Activated CD4-positive, CD25-positive, alpha-beta regulatory T cell treated with anti-CD3 and anti-CD28 coated beads, Interleukin-2, amount 50 U/mL, for 24 hours (primary cell): Measurements from ENCODE around the gene ZNF423.

Source experiments
- ATAC-seq, 2 donors: fragments of 150-1000 bp; cut with Tn5 transposase; one replicate each; pipeline ENCODE4 v1.10.0; 2021; ENCODE audit warnings: mild to moderate bottlenecking in 1 of 2, moderate library complexity in 1 of 2

The ZNF423 gene

GRCh38 chr16:49661465-49662187, 194.3 kb downstream of the ZNF423 start:
- ATAC-seq: no peak

- ATAC-seq: no peak
Measured at GRCh38 chr16:49660626-49661025, 195.3 kb downstream of the ZNF423 start.

DNA sequence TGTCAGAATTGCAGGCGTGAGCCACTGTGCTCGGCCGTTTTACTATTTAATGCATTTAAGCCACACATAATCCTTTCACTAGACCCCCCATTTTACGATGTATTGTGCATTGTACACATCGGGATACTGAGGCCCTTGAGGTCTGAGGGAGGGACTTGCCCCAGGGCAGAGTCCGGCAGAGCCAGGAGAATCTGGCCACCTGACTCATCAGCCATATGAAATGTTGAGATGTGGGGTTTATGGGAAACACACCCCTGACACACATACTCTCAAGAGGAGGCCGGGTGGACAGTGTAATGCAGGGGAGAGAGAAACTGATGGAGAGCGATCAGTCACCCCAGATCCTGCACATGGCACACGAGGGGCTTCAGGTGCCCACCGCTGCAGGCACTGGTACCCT, 196.6 kb downstream of the ZNF423 start:
- no peak for ATAC-seq

GRCh38 chr16:49658531-49658930, 197.4 kb downstream of the ZNF423 start:
- ATAC-seq: no peak

DNA sequence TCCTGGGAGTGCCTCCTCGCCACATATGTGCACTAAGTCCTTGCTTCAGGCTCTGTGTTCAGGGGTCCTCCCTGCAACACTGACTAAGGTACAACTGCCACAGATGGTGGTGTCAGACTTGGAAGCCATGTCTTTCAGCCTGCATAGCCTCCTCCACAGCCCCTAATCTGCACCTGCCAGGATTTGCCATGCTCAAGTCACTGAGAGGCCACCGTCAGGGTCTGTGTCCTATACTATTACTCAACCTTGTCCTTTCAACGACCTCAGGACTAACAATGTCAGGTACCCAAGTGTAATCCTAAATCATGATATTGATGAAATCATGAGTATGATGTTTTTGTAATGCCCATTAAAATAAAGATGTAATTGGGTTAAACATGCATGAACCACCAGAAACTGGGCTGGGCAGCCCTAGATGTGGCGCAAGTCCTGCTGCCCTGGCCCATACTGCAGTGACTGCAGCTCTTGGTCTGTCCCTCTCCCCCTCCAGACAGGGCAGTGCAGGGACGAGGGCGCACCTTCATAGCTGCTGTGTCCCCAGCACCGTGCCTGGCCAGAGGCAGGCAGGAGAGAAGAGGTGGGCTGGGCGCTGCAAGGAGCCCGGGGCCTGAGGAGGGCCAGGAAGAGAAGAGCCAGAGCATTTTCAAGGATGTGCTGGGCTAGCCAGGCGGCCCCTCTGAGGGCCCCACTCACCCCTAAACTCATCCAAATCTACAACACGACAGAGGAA, 198.0 kb downstream of the ZNF423 start:
- no peak for ATAC-seq

- no peak for ATAC-seq
Measured at GRCh38 chr16:49654425-49654824, 201.5 kb downstream of the ZNF423 start.

- ATAC-seq: no peak
Measured at GRCh38 chr16:49653577-49653976, 202.3 kb downstream of the ZNF423 start.

GRCh38 chr16:49653173-49653570, 202.7 kb downstream of the ZNF423 start:
- ATAC-seq: no peak

DNA sequence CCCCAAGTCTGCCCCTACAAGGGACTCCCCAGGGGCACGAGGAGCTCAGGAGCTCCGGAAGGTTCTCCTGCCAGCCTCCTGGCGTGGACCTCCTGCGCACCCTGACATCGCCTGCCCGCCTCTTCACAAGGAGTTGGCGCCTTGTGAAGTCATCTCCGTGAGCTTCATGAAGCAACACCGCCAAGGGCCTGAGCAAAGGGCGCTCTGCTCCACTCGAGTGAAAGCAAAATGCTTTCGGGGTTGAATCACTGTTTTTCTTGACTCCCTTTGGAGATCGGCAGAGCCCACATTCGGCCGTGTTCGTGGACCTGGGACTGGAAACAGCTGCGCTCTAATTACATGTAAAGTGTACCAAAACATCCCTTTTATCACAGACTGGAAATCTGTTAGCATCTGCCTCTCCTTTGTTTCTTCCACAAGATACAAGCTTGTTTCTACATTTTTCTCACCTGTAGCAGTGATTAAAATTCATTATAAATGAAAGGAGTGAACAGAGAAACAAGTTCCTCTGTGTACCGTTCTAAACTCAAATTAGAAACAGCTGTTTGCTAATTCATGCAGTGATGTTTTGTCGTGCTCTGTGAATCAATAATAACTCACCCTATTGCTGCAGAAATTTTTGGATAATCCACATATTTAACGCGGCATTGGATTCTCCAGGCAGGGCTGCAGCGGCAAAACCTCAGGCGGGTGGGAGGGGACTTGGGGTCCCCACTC, 203.3 kb downstream of the ZNF423 start:
- no peak for ATAC-seq

GRCh38 chr16:49651996-49652395, 203.9 kb downstream of the ZNF423 start:
- no peak for ATAC-seq

- no peak for ATAC-seq
Measured at GRCh38 chr16:49651226-49651625, 204.7 kb downstream of the ZNF423 start.

DNA sequence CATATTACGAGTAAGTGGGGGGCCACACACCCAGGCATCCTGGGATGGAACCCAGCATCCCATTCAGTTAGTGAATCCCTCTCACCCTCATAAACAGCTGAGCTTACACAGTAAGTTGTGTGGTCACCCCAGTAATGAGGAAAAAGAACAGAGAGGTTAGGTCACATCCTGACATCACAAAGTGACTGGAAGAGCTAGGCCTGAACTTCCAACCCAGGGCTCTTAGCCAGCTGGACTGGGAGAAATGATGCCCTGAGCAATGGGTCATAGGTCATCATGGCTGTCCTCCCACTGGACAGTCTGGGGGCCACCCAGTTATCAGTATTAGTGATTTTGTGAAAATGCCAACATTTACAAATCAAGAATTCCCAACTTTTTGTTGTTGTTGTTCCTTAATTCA, 205.3 kb downstream of the ZNF423 start:
- ATAC-seq: no peak

DNA sequence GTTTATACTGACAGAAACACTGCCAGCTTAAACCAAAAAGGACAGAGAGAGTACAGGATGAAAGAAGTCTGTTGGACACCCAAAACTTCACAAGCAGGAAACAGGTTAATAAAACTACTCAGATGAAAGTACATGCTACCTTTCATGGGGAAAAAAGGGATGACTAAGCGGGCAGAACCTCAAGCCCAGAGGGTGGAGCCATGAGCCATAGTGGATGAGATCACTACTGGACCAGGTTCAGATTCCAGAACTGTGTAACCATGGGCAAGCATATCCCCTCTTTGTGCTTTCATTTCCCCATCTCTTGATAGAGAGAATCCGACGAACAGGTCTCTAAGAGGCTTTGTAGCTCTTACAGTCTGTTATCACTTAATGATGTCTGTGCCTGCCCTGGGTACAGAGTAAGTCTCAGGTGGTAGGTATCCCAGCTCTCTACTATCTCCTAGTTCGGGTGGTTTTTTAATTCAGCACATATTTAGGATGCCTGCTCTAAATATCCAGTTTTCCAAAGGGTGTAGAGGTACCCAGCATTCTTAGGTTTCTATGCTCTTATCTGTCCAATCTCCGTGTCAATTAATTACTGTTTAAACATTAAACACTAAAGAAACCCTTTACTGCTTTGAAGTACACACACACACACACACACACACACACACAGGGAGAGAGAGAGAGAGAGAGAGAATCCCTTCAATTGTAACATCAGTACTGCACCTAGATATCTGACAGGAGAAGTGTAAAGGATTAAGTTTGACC, 206.7 kb downstream of the ZNF423 start:
- no peak for ATAC-seq

- ATAC-seq: no peak
Measured at GRCh38 chr16:49647673-49648072, 208.2 kb downstream of the ZNF423 start.

GRCh38 chr16:49645263-49645662, 210.6 kb downstream of the ZNF423 start:
- ATAC-seq: no peak

GRCh38 chr16:49644145-49644463, 211.8 kb downstream of the ZNF423 start:
- ATAC-seq: no peak

DNA sequence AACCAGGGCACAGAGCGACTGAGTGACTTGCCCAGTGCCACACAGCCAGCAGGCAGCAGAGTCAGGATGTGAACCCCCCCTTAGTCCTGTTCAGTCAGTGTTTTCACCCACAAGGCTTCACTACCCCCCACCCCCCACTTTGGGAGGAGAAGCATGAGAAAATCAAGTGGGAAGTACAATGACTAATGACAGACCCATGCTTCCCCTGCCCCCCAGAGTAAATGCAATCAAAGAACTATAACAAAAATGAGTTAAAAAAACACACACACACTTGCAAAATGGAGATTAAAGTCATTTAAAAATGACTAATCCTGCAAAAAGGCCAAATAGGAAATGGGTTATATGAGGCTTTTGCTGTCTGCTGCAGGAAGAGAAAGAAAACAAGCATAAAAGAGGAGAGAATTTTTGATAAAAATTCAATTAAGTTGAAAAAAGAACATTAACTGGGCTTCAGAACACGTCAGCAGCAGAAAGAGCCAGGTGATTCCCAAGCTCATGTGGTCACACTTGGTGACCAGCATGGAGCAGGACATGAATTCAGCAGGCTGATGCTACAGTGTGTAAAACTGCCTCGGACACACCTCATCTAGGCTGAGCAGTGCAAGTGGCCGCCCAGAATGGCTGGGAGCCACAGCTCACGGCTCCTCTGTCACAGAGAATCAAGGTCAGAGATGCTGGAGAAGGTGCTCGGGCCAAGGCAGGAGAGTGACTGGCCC, 212.3 kb downstream of the ZNF423 start:
- ATAC-seq: no peak

DNA sequence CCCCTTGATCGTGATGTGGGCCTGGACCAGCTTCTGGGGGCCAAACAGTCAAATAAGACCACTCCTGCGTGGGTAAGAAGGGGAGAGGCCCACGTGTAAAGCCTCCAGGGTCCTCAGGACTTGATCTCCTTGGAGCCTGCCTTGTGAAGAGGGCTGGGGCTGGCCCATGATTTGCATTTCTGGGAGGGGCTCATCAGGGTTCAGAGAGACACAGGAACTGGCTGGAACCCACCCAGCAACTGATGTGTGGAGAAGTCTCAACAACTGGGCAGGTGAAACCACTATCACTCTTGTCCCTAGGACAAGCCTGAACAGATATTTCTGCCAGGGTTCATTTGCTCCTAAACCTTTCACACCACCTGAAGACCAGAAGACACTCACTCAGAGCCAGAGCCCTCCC, 214.7 kb downstream of the ZNF423 start:
- ATAC-seq: no peak

GRCh38 chr16:49640581-49640980, 215.3 kb downstream of the ZNF423 start:
- ATAC-seq: no peak

- ATAC-seq: no peak
Measured at GRCh38 chr16:49639739-49640431, 216.0 kb downstream of the ZNF423 start.

GRCh38 chr16:49638673-49639610, 217.0 kb downstream of the ZNF423 start:
- no peak for ATAC-seq
